DMS53 (cell line): ENCODE data around the gene DBN1.

ENCODE experiments used
- DNase-seq: peaks from one replicate; lab custom pipeline; 2025; lab: John Stamatoyannopoulos, UW

DBN1 gene

DNA sequence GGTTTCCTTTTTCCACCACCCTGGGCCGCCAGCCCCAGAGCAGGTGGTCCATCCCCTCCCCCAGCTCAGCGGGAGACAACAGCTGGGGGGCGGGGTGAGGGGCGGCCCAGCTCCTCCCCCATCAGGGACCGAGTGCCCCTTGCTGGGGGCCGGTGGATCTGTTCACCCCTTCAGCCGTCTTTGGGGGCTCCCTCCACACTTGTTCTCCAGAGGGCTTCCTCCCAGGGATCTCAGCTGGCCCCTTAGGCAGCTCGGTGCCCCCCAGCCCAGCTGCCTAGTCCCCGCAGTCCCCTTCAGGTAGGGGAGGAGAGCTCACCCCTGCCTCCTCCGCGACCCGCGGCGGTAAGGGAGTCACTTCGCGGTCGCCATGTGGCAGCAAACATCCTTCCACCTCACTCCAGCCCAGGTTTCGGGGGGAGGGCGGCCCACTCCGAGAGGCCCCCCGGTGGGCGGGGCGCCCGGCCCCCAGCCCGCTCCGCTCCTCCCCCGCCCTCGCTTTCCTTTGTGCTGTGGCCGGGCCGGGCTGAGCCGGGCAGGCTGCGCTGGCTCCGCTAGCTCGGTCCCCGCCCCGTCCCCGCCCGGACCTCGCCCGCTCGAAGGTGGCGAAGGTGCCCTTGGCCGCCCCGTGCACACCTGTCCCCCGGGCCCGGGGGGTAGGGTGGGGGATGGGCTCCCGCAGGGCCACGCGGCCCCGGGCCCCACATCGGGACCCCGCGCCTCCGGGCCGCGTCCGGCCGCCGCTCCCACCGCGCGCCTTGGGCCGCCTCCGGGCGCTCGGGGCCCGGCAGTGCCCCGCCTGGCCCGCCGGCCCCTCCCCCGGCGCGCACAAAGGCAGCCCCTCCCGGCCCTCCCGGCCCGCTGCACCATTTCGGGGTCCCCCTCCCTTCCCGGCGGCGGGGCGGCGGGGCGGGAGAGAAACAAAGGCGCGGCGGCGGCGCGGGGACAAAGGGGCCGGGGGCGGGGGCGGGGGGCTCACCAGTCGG, 683 bp downstream of the DBN1 start:
- peak; percentile 72 for DNase-seq

DNA sequence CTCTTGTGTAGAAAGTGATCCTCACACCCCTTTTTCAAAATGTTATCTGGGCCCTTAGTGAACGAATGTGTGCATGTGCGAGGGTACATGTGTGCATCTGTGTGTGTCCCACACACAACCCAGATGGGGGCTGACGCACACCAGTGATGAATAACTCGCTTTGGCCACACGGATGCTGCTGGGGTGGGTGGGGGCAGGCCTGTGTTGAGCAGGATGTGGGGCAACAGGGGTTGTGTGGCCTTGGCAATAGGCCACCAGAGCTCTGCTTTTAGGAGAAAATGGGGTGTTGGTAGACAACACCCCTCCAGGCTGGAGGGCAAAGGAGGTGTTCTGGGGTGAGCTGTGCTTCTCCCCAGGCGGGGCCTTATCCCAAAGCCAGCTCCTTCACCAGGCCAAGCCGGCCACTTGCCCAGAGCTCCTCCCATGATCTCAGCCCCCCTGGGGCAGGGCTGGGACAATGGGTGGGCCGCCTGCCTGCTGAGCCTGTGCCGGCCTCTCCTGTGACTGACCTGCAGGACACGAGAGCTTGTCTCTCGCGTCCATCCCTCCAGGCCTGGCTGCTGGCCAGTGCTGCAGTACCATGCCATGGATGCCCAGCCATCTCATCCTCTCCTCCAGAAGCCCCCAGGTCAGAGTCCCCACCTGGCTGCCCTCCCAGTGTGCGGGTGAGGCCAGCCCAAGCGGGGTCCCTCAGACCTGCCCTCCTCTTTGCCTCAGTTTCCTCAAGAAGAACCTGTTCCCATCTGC, 1.7 kb downstream of the DBN1 start:
- DNase-seq, result no peak

DNA sequence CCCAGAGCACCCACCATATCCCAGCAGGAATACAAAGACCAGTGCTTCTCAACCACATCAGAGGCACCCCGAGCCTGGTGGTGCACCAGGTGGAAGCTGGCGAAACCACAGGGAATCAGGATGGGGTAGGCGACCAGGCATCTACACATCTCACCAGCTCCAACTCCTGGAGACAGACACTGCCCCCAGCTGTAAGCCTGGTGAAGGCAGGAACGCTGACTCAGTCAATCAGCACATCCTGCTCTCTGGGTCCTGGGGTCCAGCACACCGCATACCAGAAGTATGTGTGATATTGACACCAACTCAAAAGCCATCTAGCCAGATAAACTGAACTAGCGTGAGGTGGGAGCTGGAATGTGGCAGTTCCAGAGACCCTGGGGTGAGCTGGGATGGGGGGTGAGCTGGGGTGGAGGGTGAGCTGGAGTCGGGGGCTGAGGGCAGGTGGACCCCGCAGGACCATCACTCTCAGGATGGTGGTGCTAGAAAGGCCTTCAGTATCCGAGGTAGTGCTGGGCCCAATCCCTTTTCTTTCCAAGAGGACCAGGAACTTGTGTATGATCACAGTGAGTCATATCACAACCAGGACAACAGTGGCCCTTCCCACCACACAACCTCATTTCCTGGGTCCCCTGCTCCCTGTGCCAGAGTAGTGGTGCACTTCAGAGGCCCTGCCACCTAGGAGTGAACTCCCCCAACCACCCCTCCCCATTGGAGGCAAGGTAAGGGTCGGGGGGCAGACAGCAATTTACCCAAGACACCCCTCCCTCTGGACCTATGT, 2.5 kb downstream of the DBN1 start:
- peak; percentile 57 for DNase-seq

DNA sequence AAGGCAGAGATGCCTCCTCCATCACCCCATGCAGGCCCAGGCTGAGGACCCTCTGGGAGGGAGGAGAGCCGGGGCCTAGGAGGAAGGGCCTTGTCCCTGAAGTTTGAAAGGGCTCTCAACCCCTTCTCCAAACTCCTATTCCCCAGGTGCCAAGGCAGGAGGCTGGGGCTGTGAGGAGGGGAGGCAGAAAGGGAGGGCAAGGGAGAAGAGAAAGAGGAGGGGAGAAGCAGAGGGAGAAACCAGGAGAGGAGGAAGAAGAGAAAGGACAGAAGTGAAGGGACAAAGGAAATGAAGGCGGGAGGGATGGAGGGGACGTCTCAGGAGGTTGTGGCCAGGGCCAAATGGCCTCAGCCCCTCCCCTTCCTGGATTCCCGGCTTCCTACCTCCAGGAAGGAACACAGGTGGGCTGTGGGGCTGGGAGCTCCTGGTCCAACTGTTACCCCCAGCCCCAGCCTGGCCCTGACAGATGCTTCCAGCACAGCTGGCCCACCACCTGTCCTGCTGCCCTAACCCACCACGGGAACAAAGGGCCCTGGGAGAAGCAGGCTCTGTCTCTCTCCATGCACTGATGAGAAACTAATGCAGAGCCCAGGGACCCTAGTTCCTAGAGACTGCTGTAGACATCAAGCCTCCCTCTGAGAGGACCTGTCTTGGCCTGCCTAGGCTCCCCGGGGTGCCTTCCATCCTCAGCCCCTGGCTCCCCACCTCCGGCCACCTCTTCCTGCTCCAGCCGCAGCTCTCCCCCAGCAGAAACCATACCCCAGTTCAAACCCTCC, 3.5 kb downstream of the DBN1 start:
- no peak for DNase-seq

DNA sequence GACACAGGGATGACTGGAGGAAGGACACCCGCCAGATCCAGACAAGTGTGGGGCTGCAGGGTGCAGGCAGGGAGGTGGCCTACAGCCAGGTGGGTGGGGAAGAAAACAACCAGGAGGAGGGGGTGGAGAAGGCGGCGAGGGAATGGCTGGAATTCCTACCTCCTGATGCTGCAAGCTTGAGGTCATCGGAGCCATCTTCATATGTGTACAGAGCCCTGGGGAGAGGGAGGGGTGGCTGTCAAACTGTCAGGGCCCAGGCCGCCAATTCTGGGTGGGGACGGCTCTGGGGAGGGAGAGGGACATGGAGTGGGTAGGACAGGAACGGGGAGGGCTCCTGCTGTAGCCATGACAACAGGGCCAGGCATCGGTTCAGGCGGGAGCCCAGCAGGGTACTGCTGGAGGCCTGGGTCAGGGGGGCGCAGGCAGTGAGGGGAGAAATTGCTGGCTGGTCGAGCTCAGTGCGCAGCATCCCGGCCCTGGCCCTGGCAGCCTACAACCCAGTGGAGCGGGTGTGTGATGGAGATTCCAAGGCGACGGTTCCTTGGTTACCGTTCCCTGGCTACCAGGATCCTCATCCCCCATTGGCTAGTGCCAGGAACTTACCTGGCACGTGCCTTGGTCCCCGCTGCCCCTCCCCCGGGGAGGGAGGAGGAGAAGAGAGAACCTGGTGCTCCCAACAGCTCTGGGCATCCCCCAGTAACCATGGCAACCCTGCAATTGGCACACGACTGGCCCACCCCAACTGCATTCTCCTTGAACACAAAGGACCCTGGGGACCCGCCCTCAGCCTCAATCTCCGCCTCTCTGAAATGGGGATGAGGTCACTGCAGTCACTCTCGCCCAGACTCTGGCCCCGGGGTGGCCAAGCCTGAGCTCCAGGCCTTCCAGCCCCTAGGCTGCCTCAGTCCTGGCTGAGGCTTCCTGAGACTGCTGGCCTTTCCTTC, 4.5 kb downstream of the DBN1 start:
- peak; percentile 35 for DNase-seq

- DNase-seq, result no peak
Measured at GRCh38 chr5:177468329-177468684, 5.1 kb downstream of the DBN1 start.

- DNase-seq, result no peak
Measured at GRCh38 chr5:177467436-177467835, 6.0 kb downstream of the DBN1 start.

DNA sequence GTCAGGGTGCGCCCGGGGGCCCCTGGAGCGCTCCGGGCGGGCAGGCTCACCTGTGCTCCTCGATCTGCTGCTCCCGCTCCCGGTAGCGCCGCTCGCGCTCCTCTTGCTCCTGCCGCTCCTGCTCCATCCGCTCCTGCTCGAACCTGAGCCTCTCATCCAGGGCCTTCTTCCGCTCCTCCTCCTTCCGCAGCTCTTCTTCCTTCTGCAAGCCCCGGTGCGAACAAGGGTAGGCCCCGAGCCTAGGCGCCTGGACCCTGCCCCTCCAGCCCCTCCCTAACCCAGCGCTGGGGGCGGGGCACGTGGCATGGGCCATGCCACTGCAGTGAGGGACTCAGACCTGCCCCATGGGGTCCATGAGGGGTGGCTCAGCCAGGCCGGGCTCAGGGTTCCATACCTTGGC, 6.6 kb downstream of the DBN1 start:
- no peak for DNase-seq

- no peak for DNase-seq
Measured at GRCh38 chr5:177465044-177465443, 8.4 kb downstream of the DBN1 start.

DNA sequence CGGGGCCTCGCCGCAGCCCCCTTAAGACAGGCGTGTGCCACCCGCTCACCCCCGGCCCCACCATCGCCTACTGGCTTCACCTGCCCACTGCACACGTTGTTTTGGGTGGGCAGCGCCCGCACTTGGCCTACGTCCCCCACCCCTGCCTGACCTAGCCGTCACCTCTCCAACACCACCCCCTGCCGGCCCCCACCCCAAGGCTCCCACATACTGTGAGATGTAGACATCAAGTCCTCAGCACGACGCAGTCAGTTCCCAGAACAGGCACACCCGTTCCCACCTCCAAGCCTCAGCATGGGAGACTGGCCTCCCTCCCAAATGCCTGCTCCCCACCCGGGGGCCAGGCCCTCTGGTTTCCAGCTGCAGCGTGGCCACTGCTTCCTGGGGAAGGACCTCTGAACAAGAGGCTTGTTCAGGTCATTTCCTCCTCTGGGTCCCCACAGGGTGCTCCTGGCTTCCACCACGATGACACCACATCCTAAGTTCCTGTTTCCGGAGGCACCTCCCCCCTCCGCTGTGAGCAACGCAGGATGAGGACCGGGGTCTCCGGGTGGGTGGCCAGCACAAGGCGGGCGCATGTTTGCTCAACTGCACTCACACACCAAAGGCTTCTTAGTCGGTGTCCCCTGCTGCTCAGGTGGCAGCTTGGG, 11.3 kb downstream of the DBN1 start:
- DNase-seq, result no peak

DNA sequence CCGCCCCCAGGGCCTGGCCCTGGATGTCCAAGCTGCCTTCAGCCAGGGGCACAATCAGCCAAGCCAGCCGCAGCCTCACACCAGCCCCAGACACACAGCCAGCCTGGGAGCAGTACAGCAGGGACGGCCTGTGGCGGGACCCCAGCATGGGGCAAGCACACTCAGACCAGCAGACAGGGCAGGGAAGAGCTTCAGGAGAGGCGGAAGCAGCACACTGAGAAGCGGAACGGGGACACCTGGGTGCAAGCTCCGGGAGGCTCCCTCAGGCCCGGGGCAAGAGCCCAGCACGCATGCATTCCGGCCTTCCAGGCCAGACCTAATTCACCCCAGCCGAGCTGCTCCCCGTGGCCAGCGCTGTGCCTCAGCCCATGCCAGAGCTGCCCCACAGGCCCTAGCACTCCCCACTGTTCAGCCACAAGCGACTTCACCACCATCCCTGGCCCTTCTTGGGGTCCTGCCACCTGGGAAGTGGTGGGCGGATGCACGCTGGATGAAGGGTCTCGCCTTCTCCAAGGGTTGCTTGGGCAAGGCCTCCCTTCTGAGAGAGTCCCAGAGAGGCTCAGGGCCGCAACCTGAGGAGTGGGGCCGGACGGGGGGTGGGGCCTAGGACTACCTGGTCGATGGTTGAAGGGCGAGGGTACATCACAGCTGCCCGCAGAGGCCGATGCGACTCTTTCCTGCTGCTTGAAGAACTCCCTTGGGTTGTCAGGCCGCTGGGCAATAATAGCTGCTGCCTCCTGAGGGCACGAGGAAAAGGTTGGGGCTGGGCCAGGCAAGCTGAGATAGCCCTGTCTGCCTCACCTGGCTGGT, 13.4 kb downstream of the DBN1 start:
- DNase-seq, result no peak

DNA sequence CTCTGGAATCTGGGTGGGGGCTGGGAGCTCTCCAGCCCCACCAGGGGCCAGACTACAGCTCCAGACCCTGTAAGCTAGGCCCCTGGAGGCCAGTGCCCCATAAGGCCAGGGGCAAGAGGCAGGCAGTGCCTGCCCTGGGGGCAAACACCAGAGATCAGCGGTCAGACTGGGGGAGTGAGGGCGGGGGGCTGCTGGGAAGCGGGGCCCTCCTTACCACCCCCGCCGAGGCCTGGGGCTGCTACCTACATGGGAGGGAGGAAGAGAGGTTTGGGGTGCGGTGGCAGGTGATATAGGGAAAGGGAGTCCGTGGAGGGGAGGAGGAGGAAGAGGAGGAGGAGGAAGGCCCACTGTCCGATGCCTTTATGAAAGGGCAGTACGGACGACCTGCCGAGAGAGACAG, 14.1 kb downstream of the DBN1 start:
- DNase-seq, result no peak

DNA sequence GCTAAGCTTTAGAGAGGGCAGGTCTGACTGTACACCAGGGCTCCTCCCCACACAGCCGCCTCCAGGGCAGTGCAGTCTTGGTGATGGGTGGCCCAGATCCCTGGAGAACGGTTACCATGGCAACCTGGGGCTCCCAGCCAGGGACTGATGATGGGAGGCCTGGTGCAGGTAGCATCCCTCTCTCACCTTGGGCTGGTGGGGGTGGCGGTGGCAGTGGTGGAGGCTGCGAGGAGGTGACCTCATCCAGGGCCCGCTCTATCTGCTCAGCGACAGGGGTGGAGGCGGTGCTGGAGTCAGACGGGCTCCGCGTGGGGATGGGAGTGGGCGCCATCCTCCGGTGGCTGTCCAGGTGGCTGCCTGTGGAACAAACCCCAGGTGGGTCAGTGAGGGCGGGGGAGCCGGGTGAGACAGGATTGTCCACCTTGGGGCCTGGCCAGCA, 14.5 kb downstream of the DBN1 start:
- DNase-seq, result peak; percentile 82

- no peak for DNase-seq
Measured at GRCh38 chr5:177457852-177458681, 15.4 kb downstream of the DBN1 start.

DNA sequence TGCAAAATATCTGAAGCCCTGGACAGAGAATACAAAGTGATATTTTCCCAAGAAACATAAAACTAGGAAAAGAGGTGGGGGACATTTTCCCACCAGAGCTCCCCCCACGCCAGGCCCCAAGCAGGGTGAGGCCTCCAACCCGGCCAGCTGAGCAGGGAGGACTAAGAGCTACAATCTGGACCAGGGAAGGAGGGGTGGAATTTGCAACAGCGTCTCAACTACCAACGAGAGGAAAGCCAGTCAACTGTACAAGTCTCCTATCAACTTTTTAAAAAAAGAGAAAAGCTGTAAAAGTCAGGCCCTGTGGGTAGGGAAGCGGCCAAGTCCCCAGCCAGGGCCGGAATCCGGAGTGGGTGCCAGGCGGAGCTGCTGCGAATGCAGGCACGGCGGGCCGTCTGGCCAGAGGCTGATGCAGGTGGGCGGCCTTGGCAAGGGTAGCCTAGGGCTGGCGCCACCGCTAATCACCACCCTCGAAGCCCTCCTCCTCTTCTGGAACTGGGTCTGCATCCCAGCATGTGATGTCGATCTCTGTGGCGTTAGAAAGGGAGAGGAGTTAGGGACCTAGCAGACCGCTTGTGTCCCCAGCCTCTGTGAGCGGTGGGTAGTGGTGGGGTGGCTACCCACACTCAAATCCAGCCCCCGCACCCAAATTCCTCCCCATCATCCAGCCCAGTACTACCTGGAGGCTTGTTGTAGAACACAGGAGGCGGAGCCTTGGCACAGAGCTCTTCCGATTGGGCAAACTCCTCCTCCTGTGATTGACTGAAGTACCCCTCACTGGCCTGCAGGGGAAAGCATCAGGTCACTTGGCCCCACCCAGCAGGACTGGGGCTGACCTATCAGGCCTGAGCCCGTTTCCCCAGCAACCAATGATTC, 16.2 kb downstream of the DBN1 start:
- peak; percentile 99 for DNase-seq

DNA sequence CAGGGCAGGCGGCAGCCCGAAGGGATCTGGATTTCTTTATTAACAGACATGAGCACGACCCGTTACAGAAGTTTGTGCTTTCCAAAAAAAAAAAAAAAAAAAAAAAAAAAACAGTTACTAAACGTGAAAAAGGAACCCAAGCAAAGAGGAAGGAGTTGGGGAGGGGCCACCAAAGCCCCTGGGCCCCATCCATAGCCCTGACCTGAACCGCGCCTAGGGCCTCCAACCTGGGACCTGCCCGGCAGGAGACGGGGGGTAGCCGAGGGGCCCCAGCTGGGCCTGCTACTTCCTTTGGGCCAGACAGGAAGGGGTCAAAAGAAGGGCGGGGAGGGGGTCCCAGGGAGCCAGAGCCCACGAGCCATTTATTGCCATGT, 16.9 kb downstream of the DBN1 start:
- no peak for DNase-seq
